ENCODE measurements around the gene ELP4.

DNA sequence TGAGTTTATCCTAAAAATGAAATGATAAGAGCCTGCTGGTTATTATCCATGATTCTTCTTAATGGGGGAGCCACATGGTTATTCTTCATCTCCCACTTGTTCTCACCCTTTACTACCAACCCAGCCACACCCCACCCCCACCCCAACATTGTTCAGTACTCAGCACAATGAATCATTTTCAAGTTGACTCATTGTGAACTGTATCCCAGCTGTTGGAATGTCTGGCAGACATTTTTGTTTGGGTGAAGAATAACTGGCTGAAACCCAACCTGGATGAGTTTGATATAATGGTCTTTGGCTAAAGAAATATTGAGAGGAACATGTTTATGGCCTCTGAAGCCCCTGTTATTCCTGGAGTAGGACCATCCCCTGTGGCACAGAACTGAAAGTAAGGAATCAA, 136.2 kb downstream of the ELP4 start:
- TF ChIP-seq POLR2AphosphoS5 (IDR thresholded peaks at IDR 0.05) (no peak), POLR2A (IDR thresholded peaks at IDR 0.05) (no peak), CTCF (IDR thresholded peaks at IDR 0.05) (no peak), EP300 (IDR thresholded peaks at IDR 0.05) (no peak)
